H4 (cell line): ENCODE results near the gene DPH6. TPM values are rescaled to one million over a fixed set of nuclear protein-coding genes. Genes with fewer than 3 reads are reported as not detected.
"Not testable (repeated sequence)": the region's sequence is repeated elsewhere in the genome, so short reads cannot be mapped to it uniquely, and the experiment has no call there.

Experiments used
- DNase-seq: peaks from one replicate; pipeline ENCODE4 v3.0.0-alpha.2; 2015; ENCODE audit warnings: low spot score
- total RNA-seq: library from RNA; depleted of rRNA; stranded (reverse); fragments of >200 nt; shearing (Covaris generic); gene quantifications from 2 replicates; pipeline ENCODE4 v1.2.3, GENCODE V29; 2014; rRNA removed

The DPH6 gene
- 32.4 and 36.9 TPM in 2 replicates for total RNA-seq

GRCh38 chr15:35545824-35546510 is at the start of gene DPH6:
Gene DPH6 (minus strand): TSS chr15:35546165. CDS start chr15:35546141, 24 bp downstream.
- peak; percentile 77 for DNase-seq

GRCh38 chr15:35595656-35596055 is 49.7 kb upstream of the DPH6 start:
- DNase-seq, result no peak

GRCh38 chr15:35591987-35592386 is 46.0 kb upstream of the DPH6 start:
- DNase-seq, result not testable (repeated sequence)

GRCh38 chr15:35583863-35584528 is 38.0 kb upstream of the DPH6 start:
- no peak for DNase-seq

GRCh38 chr15:35580606-35581005 is 34.6 kb upstream of the DPH6 start:
- no peak for DNase-seq

- DNase-seq, result no peak
Measured at GRCh38 chr15:35567392-35567791, 21.4 kb upstream of the DPH6 start.

GRCh38 chr15:35566991-35567390 is 21.0 kb upstream of the DPH6 start:
- no peak for DNase-seq

- DNase-seq, result no peak
Measured at GRCh38 chr15:35565901-35566300, 19.9 kb upstream of the DPH6 start.

- no peak for DNase-seq
Measured at GRCh38 chr15:35562641-35563040, 16.7 kb upstream of the DPH6 start.

GRCh38 chr15:35561308-35561707 is 15.3 kb upstream of the DPH6 start:
- DNase-seq, result no peak

GRCh38 chr15:35560870-35561269 is 14.9 kb upstream of the DPH6 start:
- no peak for DNase-seq

- no peak for DNase-seq
Measured at GRCh38 chr15:35560258-35560657, 14.3 kb upstream of the DPH6 start.

- no peak for DNase-seq
Measured at GRCh38 chr15:35559683-35560082, 13.7 kb upstream of the DPH6 start.

GRCh38 chr15:35557544-35557943 is 11.6 kb upstream of the DPH6 start:
- peak; percentile 40 for DNase-seq

GRCh38 chr15:35557012-35557411 is 11.0 kb upstream of the DPH6 start:
- DNase-seq, result no peak

- no peak for DNase-seq
Measured at GRCh38 chr15:35555244-35555643, 9.3 kb upstream of the DPH6 start.

GRCh38 chr15:35550957-35551356 is 5.0 kb upstream of the DPH6 start:
- no peak for DNase-seq

- no peak for DNase-seq
Measured at GRCh38 chr15:35549567-35549966, 3.6 kb upstream of the DPH6 start.

- no peak for DNase-seq
Measured at GRCh38 chr15:35548435-35548834, 2.5 kb upstream of the DPH6 start.

GRCh38 chr15:35547775-35548364 is 1.9 kb upstream of the DPH6 start:
- no peak for DNase-seq

GRCh38 chr15:35546511-35547381 is 781 bp upstream of the DPH6 start:
- DNase-seq, result no peak

GRCh38 chr15:35545316-35545823 is 595 bp downstream of the DPH6 start:
- peak; percentile 53 for DNase-seq
